ENCODE results near the gene C12orf43. TPM values are rescaled to one million over a fixed set of nuclear protein-coding genes. Genes with fewer than 3 reads are reported as not detected.
A peak's percentile ranks its signal among the peaks of the same experiment; 100 is the strongest.

C12orf43 gene
- total and polyA plus RNA-seq, 4 donors, result 6.8 to 8.2 (median 7.6) TPM

DNA sequence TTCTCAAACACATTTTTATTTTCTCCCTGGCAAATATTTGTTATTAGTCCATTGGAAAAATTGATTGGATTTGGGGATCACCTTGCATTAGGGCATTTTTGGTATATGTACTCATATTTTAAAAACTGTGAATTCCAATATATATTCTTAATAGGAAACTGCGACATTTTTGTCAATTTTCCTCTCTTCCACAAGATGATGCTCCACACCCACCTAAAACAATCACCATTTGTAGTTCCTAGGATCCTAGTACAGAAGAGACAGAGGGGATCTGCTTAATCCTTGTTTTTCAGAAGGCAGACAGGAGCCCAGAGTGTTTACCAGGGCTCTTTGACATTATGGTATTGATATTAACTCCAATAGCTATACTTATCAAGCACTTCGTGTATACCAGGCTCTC, 45.5 kb upstream of the C12orf43 start:
- H3K27ac ChIP-seq (ENCODE audit: low read depth in 1 of 2, low read length in 2 of 2), result no peak overlapping the region
- no peaks in the 10 kb centered on the region for H3K27me3 ChIP-seq (ENCODE audit: control insufficient read depth in 4 of 4, insufficient read depth in 4 of 4, low read length in 3 of 4)
- H3K9ac ChIP-seq (ENCODE audit: low read depth in 1 of 2, low read length in 2 of 2), result no peak overlapping the region
- DNase-seq (ENCODE audit: low spot score), result no peak
- H3K9me3 ChIP-seq (ENCODE audit: control insufficient read depth in 4 of 4, low read length in 3 of 4), result no peaks in the 10 kb centered on the region
- peaks cover 0 to 7% (median 0%) of the 10 kb centered on the region in 4 donors for H3K4me1 ChIP-seq (ENCODE audit: control insufficient read depth in 4 of 4, insufficient read depth in 4 of 4, low read length in 3 of 4)
- TF ChIP-seq, protein P1, sequence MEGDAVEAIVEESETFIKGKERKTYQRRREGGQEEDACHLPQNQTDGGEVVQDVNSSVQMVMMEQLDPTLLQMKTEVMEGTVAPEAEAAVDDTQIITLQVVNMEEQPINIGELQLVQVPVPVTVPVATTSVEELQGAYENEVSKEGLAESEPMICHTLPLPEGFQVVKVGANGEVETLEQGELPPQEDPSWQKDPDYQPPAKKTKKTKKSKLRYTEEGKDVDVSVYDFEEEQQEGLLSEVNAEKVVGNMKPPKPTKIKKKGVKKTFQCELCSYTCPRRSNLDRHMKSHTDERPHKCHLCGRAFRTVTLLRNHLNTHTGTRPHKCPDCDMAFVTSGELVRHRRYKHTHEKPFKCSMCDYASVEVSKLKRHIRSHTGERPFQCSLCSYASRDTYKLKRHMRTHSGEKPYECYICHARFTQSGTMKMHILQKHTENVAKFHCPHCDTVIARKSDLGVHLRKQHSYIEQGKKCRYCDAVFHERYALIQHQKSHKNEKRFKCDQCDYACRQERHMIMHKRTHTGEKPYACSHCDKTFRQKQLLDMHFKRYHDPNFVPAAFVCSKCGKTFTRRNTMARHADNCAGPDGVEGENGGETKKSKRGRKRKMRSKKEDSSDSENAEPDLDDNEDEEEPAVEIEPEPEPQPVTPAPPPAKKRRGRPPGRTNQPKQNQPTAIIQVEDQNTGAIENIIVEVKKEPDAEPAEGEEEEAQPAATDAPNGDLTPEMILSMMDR (IDR thresholded peaks at IDR 0.05; ENCODE audit: low read depth, low read length, missing input control), result peak; percentile 52
- TF ChIP-seq EGR1 (IDR thresholded peaks at IDR 0.05; ENCODE audit: low read depth in 2 of 2) (no peak), SP1 (IDR thresholded peaks at IDR 0.05) (no peak), RAD21 (IDR thresholded peaks at IDR 0.05) (peak; percentile 76 to 79)
- H3K4me3 ChIP-seq (ENCODE audit: low read depth in 1 of 3, low read length in 3 of 3), result no peak overlapping the region
- 34% methylated on average over 2 of the region's 2 CpGs for WGBS
- no peaks in the 10 kb centered on the region for H3K36me3 ChIP-seq (ENCODE audit: control insufficient read depth in 4 of 4, insufficient read depth in 3 of 4, low read depth in 1 of 4, low read length in 3 of 4)

DNA sequence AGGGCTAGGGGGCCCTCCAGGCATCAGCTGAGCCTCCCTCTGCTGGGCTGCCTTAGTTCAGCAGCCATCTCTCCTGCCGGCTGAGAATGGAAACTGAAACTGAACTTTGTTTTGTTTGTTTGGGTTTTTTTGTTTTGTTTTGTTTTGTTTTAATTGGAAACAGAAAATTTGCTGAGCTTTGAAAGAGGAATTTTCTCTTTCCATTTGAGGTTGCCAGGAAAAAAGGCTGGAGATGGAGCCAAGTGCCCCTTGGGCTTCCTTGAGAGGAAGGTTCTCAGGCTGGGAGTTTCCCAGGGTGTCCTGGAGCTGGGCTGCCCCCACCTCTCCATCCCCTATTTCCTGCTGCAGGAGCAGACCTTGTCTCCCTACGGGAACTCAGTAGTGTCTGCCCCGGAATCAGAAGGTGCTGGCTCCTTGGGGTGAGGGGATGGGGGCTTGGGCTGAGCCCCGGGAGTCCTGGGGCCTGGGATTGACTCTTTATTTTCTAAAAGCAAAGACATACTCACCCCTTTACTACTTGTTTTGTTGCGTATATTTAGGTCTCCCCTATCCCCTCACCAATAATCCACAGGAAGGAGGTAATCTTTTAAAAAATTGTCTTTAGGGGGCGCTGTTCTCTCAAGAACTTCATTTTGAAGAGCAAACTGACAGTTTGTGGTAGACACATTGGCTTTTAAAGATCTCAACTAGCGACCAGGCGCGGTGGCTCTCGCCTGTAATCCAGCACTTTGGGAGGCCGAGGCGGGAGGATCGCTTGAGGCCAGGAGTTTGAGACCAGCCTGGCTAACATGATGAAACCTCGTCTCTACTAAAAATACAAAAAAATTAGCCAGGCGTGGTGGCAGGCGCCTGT, 44.1 kb upstream of the C12orf43 start:
- H3K27ac ChIP-seq (ENCODE audit: low read depth in 1 of 2, low read length in 2 of 2), result peak overlapping the region; percentile 64 to 90
- peak overlapping the region; percentile 0 to 74 for H3K9ac ChIP-seq (ENCODE audit: low read depth in 1 of 2, low read length in 2 of 2)
- peaks cover 0 to 7% (median 0%) of the 10 kb centered on the region in 4 donors for H3K4me1 ChIP-seq (ENCODE audit: control insufficient read depth in 4 of 4, insufficient read depth in 4 of 4, low read length in 3 of 4)
- DNase-seq (ENCODE audit: low spot score), result peak; percentile 35
- peak overlapping the region; percentile 23 to 72 (median 43) for H3K4me3 ChIP-seq (ENCODE audit: low read depth in 1 of 3, low read length in 3 of 3)
- H3K27me3 ChIP-seq (ENCODE audit: control insufficient read depth in 4 of 4, insufficient read depth in 4 of 4, low read length in 3 of 4), result no peaks in the 10 kb centered on the region
- no peaks in the 10 kb centered on the region for H3K9me3 ChIP-seq (ENCODE audit: control insufficient read depth in 4 of 4, low read length in 3 of 4)
- WGBS, result 47% methylated on average over 16 of the region's 16 CpGs
- H3K36me3 ChIP-seq (ENCODE audit: control insufficient read depth in 4 of 4, insufficient read depth in 3 of 4, low read depth in 1 of 4, low read length in 3 of 4), result no peaks in the 10 kb centered on the region
- TF ChIP-seq RXRA (IDR thresholded peaks at IDR 0.05) (peak in 1 of 2 donors; percentile 12), TAF1 (conservative IDR thresholded peaks at IDR 0.05) (no peak), RAD21 (IDR thresholded peaks at IDR 0.05) (peak; percentile 59 to 71), FOXA2 (IDR thresholded peaks at IDR 0.05) (no peak), NR2F2 (IDR thresholded peaks at IDR 0.05) (peak; percentile 57), GABPA (IDR thresholded peaks at IDR 0.05 in 1 of 2, conservative IDR thresholded peaks at IDR 0.05 in 1 of 2) (no peak), SP1 (IDR thresholded peaks at IDR 0.05) (no peak), HNF4G (IDR thresholded peaks at IDR 0.05) (no peak), FOXA1 (IDR thresholded peaks at IDR 0.05) (no peak), YY1 (IDR thresholded peaks at IDR 0.05) (peak; percentile 84), EGR1 (IDR thresholded peaks at IDR 0.05; ENCODE audit: low read depth in 2 of 2) (no peak), JUND (IDR thresholded peaks at IDR 0.05) (no peak), HNF4A (conservative IDR thresholded peaks at IDR 0.05) (peak; percentile 37 to 60)
- TF ChIP-seq, protein P2, sequence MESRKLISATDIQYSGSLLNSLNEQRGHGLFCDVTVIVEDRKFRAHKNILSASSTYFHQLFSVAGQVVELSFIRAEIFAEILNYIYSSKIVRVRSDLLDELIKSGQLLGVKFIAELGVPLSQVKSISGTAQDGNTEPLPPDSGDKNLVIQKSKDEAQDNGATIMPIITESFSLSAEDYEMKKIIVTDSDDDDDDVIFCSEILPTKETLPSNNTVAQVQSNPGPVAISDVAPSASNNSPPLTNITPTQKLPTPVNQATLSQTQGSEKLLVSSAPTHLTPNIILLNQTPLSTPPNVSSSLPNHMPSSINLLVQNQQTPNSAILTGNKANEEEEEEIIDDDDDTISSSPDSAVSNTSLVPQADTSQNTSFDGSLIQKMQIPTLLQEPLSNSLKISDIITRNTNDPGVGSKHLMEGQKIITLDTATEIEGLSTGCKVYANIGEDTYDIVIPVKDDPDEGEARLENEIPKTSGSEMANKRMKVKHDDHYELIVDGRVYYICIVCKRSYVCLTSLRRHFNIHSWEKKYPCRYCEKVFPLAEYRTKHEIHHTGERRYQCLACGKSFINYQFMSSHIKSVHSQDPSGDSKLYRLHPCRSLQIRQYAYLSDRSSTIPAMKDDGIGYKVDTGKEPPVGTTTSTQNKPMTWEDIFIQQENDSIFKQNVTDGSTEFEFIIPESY (IDR thresholded peaks at IDR 0.05), result no peak
- TF ChIP-seq, protein P3, sequence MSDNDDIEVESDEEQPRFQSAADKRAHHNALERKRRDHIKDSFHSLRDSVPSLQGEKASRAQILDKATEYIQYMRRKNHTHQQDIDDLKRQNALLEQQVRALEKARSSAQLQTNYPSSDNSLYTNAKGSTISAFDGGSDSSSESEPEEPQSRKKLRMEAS (IDR thresholded peaks at IDR 0.05), result no peak
- TF ChIP-seq, protein P1 (IDR thresholded peaks at IDR 0.05; ENCODE audit: low read depth, low read length, missing input control), result peak; percentile 62
- TF ChIP-seq, protein P4, sequence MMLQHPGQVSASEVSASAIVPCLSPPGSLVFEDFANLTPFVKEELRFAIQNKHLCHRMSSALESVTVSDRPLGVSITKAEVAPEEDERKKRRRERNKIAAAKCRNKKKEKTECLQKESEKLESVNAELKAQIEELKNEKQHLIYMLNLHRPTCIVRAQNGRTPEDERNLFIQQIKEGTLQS (IDR thresholded peaks at IDR 0.05), result peak; percentile 6
- TF ChIP-seq, protein P5, sequence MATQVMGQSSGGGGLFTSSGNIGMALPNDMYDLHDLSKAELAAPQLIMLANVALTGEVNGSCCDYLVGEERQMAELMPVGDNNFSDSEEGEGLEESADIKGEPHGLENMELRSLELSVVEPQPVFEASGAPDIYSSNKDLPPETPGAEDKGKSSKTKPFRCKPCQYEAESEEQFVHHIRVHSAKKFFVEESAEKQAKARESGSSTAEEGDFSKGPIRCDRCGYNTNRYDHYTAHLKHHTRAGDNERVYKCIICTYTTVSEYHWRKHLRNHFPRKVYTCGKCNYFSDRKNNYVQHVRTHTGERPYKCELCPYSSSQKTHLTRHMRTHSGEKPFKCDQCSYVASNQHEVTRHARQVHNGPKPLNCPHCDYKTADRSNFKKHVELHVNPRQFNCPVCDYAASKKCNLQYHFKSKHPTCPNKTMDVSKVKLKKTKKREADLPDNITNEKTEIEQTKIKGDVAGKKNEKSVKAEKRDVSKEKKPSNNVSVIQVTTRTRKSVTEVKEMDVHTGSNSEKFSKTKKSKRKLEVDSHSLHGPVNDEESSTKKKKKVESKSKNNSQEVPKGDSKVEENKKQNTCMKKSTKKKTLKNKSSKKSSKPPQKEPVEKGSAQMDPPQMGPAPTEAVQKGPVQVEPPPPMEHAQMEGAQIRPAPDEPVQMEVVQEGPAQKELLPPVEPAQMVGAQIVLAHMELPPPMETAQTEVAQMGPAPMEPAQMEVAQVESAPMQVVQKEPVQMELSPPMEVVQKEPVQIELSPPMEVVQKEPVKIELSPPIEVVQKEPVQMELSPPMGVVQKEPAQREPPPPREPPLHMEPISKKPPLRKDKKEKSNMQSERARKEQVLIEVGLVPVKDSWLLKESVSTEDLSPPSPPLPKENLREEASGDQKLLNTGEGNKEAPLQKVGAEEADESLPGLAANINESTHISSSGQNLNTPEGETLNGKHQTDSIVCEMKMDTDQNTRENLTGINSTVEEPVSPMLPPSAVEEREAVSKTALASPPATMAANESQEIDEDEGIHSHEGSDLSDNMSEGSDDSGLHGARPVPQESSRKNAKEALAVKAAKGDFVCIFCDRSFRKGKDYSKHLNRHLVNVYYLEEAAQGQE (IDR thresholded peaks at IDR 0.05), result no peak
